DOHH2 (cell line): ENCODE measurements around the gene DAGLA.

Experiments used
- H3F3A ChIP-seq: fragments of 200-600 bp; sonication (generic), shearing (Covaris generic); 2 replicates; pipeline ENCODE4 v1.6.0; 2016; ENCODE audit warnings: antibody characterized with exemption, mild to moderate bottlenecking; ENCODE audit not compliant: control insufficient read depth, insufficient read depth
- H3K27ac ChIP-seq: fragments of 200-600 bp; sonication (generic); 2 replicates; pipeline ENCODE4 v1.5.1; 2014; ENCODE audit warnings: low read depth, mild to moderate bottlenecking, low read length, moderate library complexity
- H3K27me3 ChIP-seq: fragments of 200-600 bp; sonication (generic); 2 replicates; pipeline ENCODE4 v1.6.1; 2014; ENCODE audit warnings: mild to moderate bottlenecking, low read length, mixed read lengths; ENCODE audit not compliant: control insufficient read depth
- H3K36me3 ChIP-seq: fragments of 200-600 bp; sonication (generic); 2 replicates; pipeline ENCODE4 v1.6.1; 2014; ENCODE audit warnings: mild to moderate bottlenecking, low read length, moderate library complexity, mixed read lengths; ENCODE audit not compliant: control insufficient read depth
- H3K4me1 ChIP-seq: fragments of 200-600 bp; sonication (generic); 2 replicates; pipeline ENCODE4 v1.6.1; 2014; ENCODE audit warnings: mild to moderate bottlenecking, low read length, mixed read lengths; ENCODE audit not compliant: control insufficient read depth
- H3K4me2 ChIP-seq: fragments of 200-600 bp; sonication (generic); 2 replicates; pipeline ENCODE4 v1.6.0; 2014; ENCODE audit warnings: mild to moderate bottlenecking, low read length, moderate library complexity
- H3K4me3 ChIP-seq: fragments of 200-600 bp; sonication (generic); 2 replicates; pipeline ENCODE4 v1.5.1; 2014; ENCODE audit warnings: mild to moderate bottlenecking, low read length, mixed read lengths
- H3K79me2 ChIP-seq: fragments of 200-600 bp; sonication (generic); 2 replicates; pipeline ENCODE4 v1.6.1; 2014; ENCODE audit warnings: mild to moderate bottlenecking, low read length, mixed read lengths; ENCODE audit not compliant: control insufficient read depth
- H3K9me2 ChIP-seq: fragments of 200-600 bp; sonication (generic); replicated peaks from 2 replicates; pipeline ENCODE4 v1.6.1; 2014; ENCODE audit warnings: mild to moderate bottlenecking, low read length, mixed read lengths; ENCODE audit not compliant: control insufficient read depth
- H3K9me3 ChIP-seq: fragments of 200-600 bp; sonication (generic); 2 replicates; pipeline ENCODE4 v1.6.1; 2014; ENCODE audit warnings: antibody characterized with exemption, low read length, mixed read lengths; ENCODE audit not compliant: control insufficient read depth, insufficient read depth
- H4K20me1 ChIP-seq: fragments of 200-600 bp; sonication (generic); 2 replicates; pipeline ENCODE4 v1.6.0; 2014; ENCODE audit warnings: low read depth, mild to moderate bottlenecking, antibody characterized with exemption, low read length, moderate library complexity; ENCODE audit not compliant: control insufficient read depth, insufficient read depth
- EZH2phosphoT487 ChIP-seq: fragments of 200-600 bp; sonication (generic); IDR thresholded peaks from 2 replicates; pipeline ENCODE4 v1.6.1; 2017; ENCODE audit warnings: borderline replicate concordance, mild to moderate bottlenecking, antibody characterized with exemption, low read length, moderate library complexity, mixed read lengths
- TF ChIP-seq, protein P1 (sequence below): fragments of 200-600 bp; sonication (generic); IDR thresholded peaks from one replicate; pipeline ENCODE4 v1.5.1; 2014; ENCODE audit warnings: antibody characterized with exemption, mild to moderate bottlenecking, low read depth, low read length; ENCODE audit not compliant: poor library complexity, severe bottlenecking

DAGLA gene

DNA sequence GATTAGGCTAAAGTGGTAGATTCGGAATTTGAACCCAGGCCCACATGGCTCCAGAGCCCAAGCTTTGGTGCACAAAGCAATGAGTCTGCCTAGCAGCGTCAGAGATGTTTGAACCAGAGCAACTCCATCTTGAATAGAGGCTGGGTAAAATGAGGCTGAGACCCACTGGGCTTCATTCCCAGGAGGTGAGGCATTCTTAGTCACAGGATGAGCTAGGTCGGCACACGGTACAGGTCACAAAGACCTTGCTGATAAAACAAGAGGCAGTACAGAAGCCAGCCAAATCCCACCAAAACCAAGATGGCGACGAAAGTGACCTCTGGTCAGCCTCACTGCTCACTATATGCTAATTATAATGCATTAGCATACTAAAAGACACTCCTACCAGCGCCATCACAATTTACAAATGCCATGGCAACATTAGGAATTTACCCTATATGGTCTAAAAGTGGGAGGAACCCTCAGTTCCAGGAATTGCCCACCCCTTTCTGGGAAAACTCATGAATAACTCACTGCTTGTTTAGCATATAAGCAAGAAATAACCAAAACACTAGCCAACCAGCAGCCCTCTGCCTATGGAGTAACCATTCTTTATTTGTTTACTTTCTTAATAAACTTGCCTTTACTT, 40.3 kb upstream of the DAGLA start:
- Histone ChIP-seq H3K27ac (no peak overlapping the region), H3K27me3 (no peaks in the 10 kb centered on the region), H3F3A (no peaks in the 10 kb centered on the region), H3K9me3 (no peaks in the 10 kb centered on the region), H3K4me2 (no peak overlapping the region), H3K79me2 (no peaks in the 10 kb centered on the region), H3K36me3 (no peaks in the 10 kb centered on the region), H3K9me2 (no peaks in the 10 kb centered on the region), H3K4me1 (no peaks in the 10 kb centered on the region), H3K4me3 (no peak overlapping the region), H4K20me1 (no peaks in the 10 kb centered on the region)
- no peak for TF ChIP-seq EZH2phosphoT487
- TF ChIP-seq, protein P1, sequence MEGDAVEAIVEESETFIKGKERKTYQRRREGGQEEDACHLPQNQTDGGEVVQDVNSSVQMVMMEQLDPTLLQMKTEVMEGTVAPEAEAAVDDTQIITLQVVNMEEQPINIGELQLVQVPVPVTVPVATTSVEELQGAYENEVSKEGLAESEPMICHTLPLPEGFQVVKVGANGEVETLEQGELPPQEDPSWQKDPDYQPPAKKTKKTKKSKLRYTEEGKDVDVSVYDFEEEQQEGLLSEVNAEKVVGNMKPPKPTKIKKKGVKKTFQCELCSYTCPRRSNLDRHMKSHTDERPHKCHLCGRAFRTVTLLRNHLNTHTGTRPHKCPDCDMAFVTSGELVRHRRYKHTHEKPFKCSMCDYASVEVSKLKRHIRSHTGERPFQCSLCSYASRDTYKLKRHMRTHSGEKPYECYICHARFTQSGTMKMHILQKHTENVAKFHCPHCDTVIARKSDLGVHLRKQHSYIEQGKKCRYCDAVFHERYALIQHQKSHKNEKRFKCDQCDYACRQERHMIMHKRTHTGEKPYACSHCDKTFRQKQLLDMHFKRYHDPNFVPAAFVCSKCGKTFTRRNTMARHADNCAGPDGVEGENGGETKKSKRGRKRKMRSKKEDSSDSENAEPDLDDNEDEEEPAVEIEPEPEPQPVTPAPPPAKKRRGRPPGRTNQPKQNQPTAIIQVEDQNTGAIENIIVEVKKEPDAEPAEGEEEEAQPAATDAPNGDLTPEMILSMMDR, result no peak

DNA sequence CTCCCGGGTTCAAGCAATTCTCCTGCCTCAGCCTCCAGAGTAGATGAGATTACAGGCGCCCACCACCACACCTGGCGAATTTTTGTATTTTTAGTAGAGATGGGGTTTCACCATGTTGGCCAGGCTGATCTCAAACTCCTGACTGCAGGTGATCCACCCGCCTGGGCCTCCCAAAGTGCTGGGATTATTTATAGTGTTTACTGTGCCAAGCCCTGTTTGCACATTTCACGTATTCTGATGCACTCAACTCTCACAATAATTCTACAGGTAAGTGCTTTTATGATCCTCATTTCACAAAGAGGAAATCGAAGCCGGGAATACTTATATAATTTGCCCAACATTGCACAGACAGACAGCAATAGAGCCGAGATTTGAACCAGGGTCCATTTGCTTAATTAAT, 38.0 kb upstream of the DAGLA start:
- Histone ChIP-seq H3K9me2 (no peaks in the 10 kb centered on the region), H3K27ac (no peak overlapping the region), H3K36me3 (no peaks in the 10 kb centered on the region), H3K4me3 (no peak overlapping the region), H3K4me2 (no peak overlapping the region), H4K20me1 (no peaks in the 10 kb centered on the region), H3K27me3 (no peaks in the 10 kb centered on the region), H3K4me1 (no peaks in the 10 kb centered on the region), H3K9me3 (no peaks in the 10 kb centered on the region), H3F3A (no peaks in the 10 kb centered on the region), H3K79me2 (no peaks in the 10 kb centered on the region)
- TF ChIP-seq, protein P1, result no peak
- no peak for TF ChIP-seq EZH2phosphoT487

DNA sequence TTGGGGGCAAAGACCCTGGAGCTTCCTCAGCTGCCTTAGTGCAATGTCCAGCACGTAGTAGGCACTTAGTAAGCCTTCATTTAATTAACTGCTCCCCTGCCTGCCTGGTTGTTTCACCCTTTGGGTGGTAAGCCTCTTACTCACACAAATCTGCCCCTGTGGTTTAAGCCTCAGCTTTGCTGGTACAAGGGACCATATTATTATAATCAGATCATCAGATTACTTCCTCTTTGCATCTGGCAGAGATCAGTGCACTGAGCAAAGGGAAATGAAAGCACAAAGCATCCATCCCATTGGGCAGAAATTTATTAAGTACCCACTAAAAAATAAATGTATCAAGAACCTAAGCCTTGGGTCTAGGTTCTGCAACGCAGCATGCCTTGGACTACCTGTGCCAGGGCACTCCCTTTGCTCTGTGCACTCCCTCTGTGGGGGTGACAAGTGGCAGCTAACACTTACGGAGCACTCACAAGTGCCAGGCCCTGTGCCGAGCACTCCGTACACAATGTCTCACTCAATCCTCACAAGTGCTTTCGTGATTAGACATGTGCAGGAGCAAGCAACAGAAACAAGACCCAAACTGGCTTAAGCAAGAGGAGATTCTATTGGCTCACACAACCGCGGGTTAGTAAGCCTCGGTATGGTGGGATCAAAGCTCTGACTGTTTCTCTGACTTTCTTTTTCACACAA, 34.9 kb upstream of the DAGLA start:
- Histone ChIP-seq H3K4me1 (no peaks in the 10 kb centered on the region), H3K9me3 (no peaks in the 10 kb centered on the region), H3K27ac (no peak overlapping the region), H4K20me1 (no peaks in the 10 kb centered on the region), H3K36me3 (no peaks in the 10 kb centered on the region), H3K9me2 (no peaks in the 10 kb centered on the region), H3K4me2 (no peak overlapping the region), H3F3A (no peaks in the 10 kb centered on the region), H3K4me3 (no peak overlapping the region), H3K79me2 (no peaks in the 10 kb centered on the region), H3K27me3 (no peaks in the 10 kb centered on the region)
- no peak for TF ChIP-seq EZH2phosphoT487
- TF ChIP-seq, protein P1, result no peak
